AG09309 (cell line): ENCODE data around the gene CD163L1.

ENCODE experiments used
- DNase-seq: peaks from one replicate; pipeline ENCODE4 v3.0.0-alpha.2; 2010; ENCODE audit warnings: low read depth
- H3K4me3 ChIP-seq: 2 replicates; pipeline ENCODE4 v1.5.1; 2011; ENCODE audit warnings: mild to moderate bottlenecking, low read depth, low read length, moderate library complexity; ENCODE audit not compliant: control insufficient read depth
- CTCF ChIP-seq: IDR thresholded peaks from 2 replicates; pipeline ENCODE4 v1.5.1; 2011; ENCODE audit warnings: mild to moderate bottlenecking, low read depth, low read length, inconsistent platforms; ENCODE audit not compliant: insufficient read depth, control insufficient read depth; ENCODE audit errors: missing control alignments

CD163L1 gene

DNA sequence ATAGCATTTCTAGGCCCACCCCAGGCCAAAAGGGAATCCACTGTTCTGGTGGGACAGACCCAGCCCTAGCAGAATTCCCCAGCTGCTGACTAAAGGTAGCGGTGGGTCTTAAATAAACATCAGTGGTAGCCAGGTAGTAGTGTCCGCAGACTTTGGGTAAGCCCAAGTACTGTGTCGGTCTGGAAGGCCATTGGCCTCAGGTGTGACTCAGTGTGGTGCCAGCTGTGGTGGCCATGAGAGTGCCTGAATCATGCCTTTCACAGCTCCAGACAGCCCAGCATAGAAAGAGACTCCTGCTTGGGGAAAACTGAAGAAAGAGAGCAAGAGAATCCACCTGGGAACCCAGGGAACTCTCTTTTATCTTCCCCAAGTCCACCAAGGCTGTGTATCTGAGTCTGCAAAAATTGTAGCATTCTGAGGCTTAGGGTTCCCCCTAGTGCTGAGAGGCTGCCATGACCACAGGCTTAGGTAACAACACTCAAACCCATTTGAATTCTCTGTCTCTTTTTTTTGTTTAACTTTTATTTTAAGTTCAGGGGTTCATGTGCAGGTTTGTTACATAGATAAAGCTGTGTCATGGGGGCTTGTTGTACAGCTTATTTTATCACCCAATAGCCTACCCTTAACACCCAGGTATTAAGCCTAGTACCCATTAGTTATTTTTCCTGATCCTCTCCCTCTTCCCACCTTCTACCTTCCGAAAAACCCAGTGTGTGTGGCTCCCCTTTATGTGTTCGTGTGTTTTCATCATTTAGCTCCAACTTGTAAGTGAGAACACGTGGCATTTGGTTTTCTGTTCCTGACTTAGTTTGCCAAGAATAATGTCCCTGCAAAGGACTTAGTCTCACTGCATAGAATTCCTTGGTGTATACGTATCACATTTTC, 16.7 kb upstream of the CD163L1 start:
- no peak overlapping the region for H3K4me3 ChIP-seq
- DNase-seq = no peak
- peak; percentile 92 for TF ChIP-seq CTCF

DNA sequence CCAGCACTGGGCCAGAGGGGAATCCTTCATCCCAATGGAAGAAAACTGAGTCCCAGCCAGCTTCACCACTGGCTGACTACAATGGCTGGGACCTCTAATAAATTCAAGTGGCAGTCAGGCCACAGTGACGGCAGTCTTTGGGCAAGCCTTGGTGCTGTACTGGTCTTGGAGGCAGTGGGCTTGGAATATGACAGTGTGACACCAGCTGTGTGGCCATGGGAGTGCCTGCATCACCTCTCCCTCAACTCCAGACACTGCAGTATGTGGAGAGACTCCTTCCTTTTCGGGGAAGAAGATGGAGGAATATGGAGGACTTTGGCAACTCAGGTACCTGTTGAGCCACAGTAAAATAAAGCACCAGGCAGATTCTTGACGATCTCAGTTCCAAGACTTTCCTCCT, 16.0 kb upstream of the CD163L1 start:
- no peak for DNase-seq
- H3K4me3 ChIP-seq = no peak overlapping the region
- TF ChIP-seq CTCF = no peak

DNA sequence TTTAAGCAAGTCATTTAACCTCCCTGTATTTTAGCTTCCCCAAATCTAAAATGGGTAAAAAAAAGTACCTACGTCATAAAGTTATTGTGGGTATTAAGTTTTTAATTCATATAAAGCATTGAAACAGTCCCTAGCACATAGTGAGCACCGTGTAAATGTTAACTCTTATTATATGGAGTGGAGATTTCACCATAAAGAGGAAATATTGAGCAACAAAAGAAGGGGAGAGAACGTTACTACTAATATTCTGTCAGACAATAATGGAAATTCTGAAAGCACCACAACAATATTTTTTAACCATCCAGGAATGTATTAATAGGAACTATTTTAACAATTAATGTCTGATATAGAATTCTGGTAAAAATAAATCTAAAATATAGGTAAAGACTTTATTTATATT, 7.8 kb upstream of the CD163L1 start:
- TF ChIP-seq CTCF = no peak
- H3K4me3 ChIP-seq = no peak overlapping the region
- DNase-seq = no peak

GRCh38 chr12:7450667-7451066, 6.7 kb upstream of the CD163L1 start:
- DNase-seq = no peak
- no peak for TF ChIP-seq CTCF
- H3K4me3 ChIP-seq = no peak overlapping the region

GRCh38 chr12:7448099-7448498, 4.1 kb upstream of the CD163L1 start:
- DNase-seq = no peak
- TF ChIP-seq CTCF = no peak
- no peak overlapping the region for H3K4me3 ChIP-seq

- no peak overlapping the region for H3K4me3 ChIP-seq
- TF ChIP-seq CTCF = no peak
- no peak for DNase-seq
Measured at GRCh38 chr12:7444537-7444936, 584 bp upstream of the CD163L1 start.
